Subcutaneous adipose tissue (tissue), 4 donors: Measurements from ENCODE around the gene QKI. TPM values are rescaled to one million over a fixed set of nuclear protein-coding genes. Genes with fewer than 3 reads are reported as not detected.

ENCODE experiments used
- total RNA-seq, 4 donors: library from RNA; depleted of rRNA; stranded (reverse); fragments of >200 nt; gene quantifications; one replicate each; pipeline ENCODE4 v1.1.0, GENCODE V29; 2016
- TF ChIP-seq, protein P1 (sequence below): fragments of 450-650 bp; IDR thresholded peaks from one replicate; pipeline ENCODE4 v1.5.1; 2016; ENCODE audit warnings: low read depth, mild to moderate bottlenecking, control low read depth, antibody characterized with exemption, moderate library complexity

Gene QKI
- 100 to 1,000 TPM; 218 to 368 (median 266) TPM for total RNA-seq

- TF ChIP-seq, protein P1, sequence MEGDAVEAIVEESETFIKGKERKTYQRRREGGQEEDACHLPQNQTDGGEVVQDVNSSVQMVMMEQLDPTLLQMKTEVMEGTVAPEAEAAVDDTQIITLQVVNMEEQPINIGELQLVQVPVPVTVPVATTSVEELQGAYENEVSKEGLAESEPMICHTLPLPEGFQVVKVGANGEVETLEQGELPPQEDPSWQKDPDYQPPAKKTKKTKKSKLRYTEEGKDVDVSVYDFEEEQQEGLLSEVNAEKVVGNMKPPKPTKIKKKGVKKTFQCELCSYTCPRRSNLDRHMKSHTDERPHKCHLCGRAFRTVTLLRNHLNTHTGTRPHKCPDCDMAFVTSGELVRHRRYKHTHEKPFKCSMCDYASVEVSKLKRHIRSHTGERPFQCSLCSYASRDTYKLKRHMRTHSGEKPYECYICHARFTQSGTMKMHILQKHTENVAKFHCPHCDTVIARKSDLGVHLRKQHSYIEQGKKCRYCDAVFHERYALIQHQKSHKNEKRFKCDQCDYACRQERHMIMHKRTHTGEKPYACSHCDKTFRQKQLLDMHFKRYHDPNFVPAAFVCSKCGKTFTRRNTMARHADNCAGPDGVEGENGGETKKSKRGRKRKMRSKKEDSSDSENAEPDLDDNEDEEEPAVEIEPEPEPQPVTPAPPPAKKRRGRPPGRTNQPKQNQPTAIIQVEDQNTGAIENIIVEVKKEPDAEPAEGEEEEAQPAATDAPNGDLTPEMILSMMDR, result no peak
Observed at GRCh38 chr6:163414117-163414945, at the start of gene QKI. Gene QKI, plus strand, starts transcription at chr6:163414718. Its CDS starts 476 bp downstream, at chr6:163415194.

DNA sequence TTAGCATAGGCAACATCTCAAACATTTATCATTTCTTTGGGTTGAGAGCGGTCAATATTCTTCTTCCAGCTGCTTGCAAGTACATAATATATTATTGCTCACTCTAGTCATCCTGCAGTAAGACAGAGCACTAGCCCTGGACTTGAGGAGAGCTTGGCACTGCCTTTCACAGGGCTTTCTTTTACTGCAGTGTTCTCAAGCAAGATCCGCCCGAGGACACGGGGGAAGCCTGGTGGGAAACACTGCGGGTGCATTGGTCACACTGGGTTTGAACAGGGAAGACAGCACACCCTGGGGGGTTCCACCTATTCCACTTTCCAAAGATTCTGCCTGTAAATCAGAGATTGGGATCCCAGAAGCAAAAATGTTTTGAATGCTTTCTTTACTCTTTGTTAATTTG lies 48.2 kb upstream of the QKI start:
- TF ChIP-seq, protein P1, result no peak

- TF ChIP-seq, protein P1, result no peak
Observed at GRCh38 chr6:163367497-163368183, 46.9 kb upstream of the QKI start.

GRCh38 chr6:163369141-163369540 lies 45.4 kb upstream of the QKI start:
- TF ChIP-seq, protein P1, result no peak

DNA sequence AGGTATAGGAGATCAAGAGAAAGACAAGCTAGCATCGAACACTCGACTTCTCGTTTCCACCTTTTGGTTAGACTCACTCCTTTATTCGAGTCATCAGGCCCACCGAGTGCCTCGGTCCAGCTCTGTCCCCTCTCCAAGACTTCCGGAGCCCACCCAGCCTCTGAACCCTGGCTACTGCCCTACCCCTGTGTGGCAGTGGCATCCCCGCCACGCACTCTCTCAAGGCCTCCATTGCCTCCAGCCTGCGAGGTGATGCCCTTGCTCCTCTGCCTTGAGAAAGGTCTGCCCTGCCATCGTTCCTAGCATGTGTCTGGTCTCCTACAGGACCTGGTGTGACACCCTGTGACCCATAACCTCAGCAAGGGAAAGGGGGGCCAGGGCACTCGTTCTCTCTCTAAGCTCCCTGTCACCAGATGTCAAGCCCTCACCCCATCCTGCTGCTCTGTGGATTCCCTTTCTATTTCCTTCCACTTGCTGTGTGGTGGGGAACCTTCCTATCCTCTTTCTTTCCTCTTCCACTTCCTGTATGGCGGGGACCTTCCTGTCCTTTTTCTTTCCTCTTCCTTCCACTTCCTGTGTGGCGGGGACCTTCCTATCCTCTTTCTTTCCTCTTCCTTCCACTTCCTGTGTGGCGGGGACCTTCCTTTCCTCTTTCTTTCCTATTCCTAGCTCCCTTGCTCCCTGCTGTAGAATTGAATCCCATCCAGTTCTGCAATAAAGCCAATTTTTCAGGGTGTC lies 44.7 kb upstream of the QKI start:
- TF ChIP-seq, protein P1, result no peak

DNA sequence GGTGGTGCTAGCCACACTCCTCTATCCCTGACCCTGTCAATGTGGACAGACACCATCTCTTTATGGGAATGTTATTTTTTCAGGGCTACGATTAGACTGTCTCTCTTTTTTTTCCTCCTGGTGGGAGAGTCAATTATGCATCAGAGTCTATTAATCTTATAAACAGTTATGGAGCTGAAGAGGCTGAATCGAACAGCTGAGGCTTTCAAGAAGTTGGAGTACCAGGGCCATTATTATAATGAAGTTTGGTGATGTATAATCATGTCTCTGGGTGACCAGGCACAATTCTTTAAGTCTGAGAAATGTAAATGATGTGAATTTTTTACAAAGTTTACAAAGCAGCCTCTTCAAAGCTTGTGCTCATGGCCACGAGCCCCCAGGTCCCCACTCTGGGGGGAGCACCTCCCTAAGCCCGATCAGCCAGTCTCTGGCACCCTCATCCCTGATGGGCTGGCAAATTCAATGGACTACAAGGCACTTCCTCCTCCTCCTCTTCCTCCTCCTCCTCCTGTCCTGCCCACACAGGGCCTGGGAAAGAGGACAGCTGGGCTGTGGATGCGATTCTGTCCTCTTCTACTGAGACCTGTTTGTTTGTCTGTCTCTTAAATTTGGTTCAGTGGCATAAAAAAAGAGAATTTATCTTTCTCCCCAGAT lies 43.9 kb upstream of the QKI start:
- TF ChIP-seq, protein P1, result no peak

- TF ChIP-seq, protein P1, result no peak
Observed at GRCh38 chr6:163371129-163371528, 43.4 kb upstream of the QKI start.
